Activated CD4-positive, alpha-beta memory T cell treated with anti-CD3 and anti-CD28 coated beads, Interleukin-2, amount 10 ng/mL, durations not matched to agents 7 days and 5 days (primary cell): ENCODE measurements around the gene IPO13. TPM values are rescaled to one million over a fixed set of nuclear protein-coding genes. Genes with fewer than 3 reads are reported as not detected.
A peak's percentile ranks its signal among the peaks of the same experiment; 100 is the strongest.

Experiments used
- CTCF ChIA-PET: fragments of 350-600 bp; sonication (Branson Sonifier 250); formaldehyde crosslinking; loops from one replicate; lab custom pipeline; 2021; ENCODE audit warnings: antibody characterized with exemption, inconsistent platforms; lab: Charles Lee
- POLR2A ChIA-PET: fragments of 350-600 bp; sonication (Branson Sonifier 250); formaldehyde crosslinking; loops from one replicate; lab custom pipeline; 2021; ENCODE audit warnings: antibody characterized with exemption; lab: Charles Lee
- DNase-seq: peaks from one replicate; pipeline ENCODE4 v3.0.0-alpha.2; 2020
- H3K27ac Mint-ChIP-seq: one replicate; pipeline ENCODE4 v1.8.0; 2021; ENCODE audit warnings: mild to moderate bottlenecking, mixed read lengths
- H3K27me3 Mint-ChIP-seq: one replicate; pipeline ENCODE4 v1.8.0; 2021; ENCODE audit warnings: mixed read lengths
- H3K36me3 Mint-ChIP-seq: one replicate; pipeline ENCODE4 v1.8.0; 2021; ENCODE audit warnings: low read depth, mixed read lengths
- H3K4me1 Mint-ChIP-seq: one replicate; pipeline ENCODE4 v1.8.0; 2021; ENCODE audit warnings: mixed read lengths
- H3K4me3 Mint-ChIP-seq: one replicate; pipeline ENCODE4 v1.8.0; 2021; ENCODE audit warnings: mild to moderate bottlenecking, mixed read lengths
- H3K9me3 Mint-ChIP-seq: one replicate; pipeline ENCODE4 v1.8.0; 2021; ENCODE audit warnings: mixed read lengths
- total RNA-seq, 2 experiments: library from RNA; stranded (reverse); gene quantifications; one replicate each; pipeline ENCODE4 v1.2.3, GENCODE V29; 2021

IPO13 gene, protein sequence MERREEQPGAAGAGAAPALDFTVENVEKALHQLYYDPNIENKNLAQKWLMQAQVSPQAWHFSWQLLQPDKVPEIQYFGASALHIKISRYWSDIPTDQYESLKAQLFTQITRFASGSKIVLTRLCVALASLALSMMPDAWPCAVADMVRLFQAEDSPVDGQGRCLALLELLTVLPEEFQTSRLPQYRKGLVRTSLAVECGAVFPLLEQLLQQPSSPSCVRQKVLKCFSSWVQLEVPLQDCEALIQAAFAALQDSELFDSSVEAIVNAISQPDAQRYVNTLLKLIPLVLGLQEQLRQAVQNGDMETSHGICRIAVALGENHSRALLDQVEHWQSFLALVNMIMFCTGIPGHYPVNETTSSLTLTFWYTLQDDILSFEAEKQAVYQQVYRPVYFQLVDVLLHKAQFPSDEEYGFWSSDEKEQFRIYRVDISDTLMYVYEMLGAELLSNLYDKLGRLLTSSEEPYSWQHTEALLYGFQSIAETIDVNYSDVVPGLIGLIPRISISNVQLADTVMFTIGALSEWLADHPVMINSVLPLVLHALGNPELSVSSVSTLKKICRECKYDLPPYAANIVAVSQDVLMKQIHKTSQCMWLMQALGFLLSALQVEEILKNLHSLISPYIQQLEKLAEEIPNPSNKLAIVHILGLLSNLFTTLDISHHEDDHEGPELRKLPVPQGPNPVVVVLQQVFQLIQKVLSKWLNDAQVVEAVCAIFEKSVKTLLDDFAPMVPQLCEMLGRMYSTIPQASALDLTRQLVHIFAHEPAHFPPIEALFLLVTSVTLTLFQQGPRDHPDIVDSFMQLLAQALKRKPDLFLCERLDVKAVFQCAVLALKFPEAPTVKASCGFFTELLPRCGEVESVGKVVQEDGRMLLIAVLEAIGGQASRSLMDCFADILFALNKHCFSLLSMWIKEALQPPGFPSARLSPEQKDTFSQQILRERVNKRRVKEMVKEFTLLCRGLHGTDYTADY
- 10 to 100 TPM; 21.5 to 23.5 TPM for total RNA-seq

DNA sequence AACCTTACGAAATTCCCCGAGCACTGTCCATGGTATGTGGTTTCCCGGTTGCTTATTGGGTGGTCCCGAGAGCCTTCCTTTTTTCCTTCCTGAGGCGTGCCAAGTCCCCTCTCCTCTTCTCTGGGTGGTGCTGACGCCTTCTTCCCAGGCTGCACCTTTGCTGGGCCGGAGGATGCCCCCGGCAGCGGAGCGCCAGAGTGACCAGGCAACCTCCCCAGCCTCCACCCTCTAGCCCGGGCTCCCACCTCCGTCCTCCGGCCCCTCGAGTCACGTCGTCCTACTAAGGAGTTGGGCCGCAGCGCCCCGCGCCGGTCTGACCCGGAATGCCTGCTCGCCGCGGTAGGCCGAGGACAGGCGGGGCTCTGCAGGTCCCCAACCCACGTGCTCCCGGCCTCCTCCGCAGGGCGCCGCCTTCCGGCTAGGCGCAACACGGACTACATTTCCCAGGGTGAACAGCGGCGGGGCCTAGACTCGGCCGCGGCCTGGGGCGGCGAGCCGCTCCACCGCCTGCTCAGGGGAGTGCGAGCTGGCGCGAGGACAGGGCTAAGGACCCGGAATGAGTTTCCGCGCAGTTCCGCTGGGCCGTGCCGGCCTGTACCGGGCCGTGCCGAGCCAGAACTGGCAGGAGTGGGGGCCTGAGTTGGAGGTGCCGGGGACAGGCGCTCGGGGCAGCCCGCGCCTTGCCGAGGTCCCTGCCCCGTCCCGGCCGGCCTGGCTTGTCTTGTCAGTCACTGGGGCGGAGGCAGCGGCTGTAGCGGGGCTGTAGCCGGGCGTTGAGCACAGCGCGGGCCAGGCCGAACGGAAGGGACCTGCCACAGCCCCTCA is at the start of gene IPO13:
TSS of gene IPO13 (plus strand) at position 715 of the 825 bp plus-strand sequence. CDS start 651 bp downstream, outside the sequence.
- H3K4me3 Mint-ChIP-seq = peak within 1 kb of the TSS; percentile 89
- peaks cover 44% of the 10 kb centered on the region for H3K4me1 Mint-ChIP-seq
- peak within 1 kb of the TSS; percentile 88 for H3K27ac Mint-ChIP-seq
- peaks cover 13% of the 10 kb centered on the region for H3K36me3 Mint-ChIP-seq
- CTCF ChIA-PET = interaction anchor here (0.8 to 5.6 kb wide), 19 partner anchors 11 to 392 kb away, joined by 3 to 102 read pairs (median 4); partner anchors contain the start of genes ARTN, ATP6V0B, DPH2 and KDM4A
- H3K9me3 Mint-ChIP-seq = no peaks in the 10 kb centered on the region
- H3K27me3 Mint-ChIP-seq = no peaks in the 10 kb centered on the region
- peak; percentile 96 for DNase-seq
- POLR2A ChIA-PET = interaction anchor here (0.9 to 3.1 kb wide), 15 partner anchors 9 to 1575 kb away, joined by 3 to 25 read pairs (median 6); partner anchors contain the start of genes ATP6V0B, CDC20, DPH2 and ELOVL1

DNA sequence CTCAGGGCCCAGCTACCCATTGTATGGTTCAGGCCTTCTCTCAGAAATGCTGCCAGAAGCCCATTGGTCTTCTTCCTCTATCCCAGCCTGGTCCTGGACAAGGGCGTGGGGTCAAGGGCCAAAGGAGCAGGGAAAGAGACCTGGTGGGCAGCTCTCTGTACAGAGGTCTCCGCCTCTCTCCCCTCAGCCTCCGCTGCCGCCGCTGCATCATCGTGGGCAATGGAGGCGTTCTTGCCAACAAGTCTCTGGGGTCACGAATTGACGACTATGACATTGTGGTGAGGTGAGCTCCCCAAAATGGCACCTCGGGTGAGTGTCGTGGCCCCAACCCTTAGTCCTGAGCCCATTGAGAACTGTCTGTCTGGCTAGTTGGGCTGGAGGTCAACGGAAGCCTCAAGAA is 47.8 kb upstream of the IPO13 start:
- Mint-ChIP-seq H3K27ac (no peak overlapping the region), H3K27me3 (no peaks in the 10 kb centered on the region)
- CTCF ChIA-PET = interaction anchor here (1.0 kb wide), 1 partner anchor 13 kb away, joined by 4 read pairs; no protein-coding TSS in a partner anchor

DNA sequence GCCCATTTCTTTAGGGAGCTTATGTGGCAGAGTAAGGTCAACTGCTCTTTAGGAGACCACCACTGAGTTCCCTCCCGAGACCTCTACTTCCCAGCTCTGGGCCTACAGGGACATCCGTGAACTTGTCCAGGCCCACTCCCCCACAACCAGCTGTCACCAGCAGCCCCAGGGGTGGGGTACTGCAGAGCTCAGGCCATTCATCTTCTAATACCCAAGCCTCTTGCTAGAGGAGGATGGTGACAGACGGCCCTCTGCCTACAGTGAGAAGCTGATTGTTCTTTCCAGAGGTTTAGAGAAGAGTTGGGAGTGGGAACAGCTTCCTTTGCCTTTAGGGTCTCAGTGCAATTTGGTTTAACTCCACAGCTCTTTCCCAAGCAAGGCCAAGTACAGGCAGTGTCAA is 46.4 kb upstream of the IPO13 start:
- H3K27ac Mint-ChIP-seq = no peak overlapping the region
- H3K4me3 Mint-ChIP-seq = no peak overlapping the region
- H3K4me1 Mint-ChIP-seq = no peaks in the 10 kb centered on the region
- no peaks in the 10 kb centered on the region for H3K9me3 Mint-ChIP-seq
- no peaks in the 10 kb centered on the region for H3K36me3 Mint-ChIP-seq
- no peak for DNase-seq
- POLR2A ChIA-PET = no interaction called here
- H3K27me3 Mint-ChIP-seq = no peaks in the 10 kb centered on the region
- CTCF ChIA-PET = interaction anchor here (0.7 kb wide), 2 partner anchors 34 to 137 kb away, joined by 3 to 4 read pairs; no protein-coding TSS in a partner anchor

More for the DNA sequence above, 47.8 kb upstream of the IPO13 start:
- no peak for DNase-seq
- Mint-ChIP-seq H3K36me3 (no peaks in the 10 kb centered on the region), H3K9me3 (no peaks in the 10 kb centered on the region), H3K4me3 (no peak overlapping the region), H3K4me1 (no peaks in the 10 kb centered on the region)
- POLR2A ChIA-PET = no interaction called here

DNA sequence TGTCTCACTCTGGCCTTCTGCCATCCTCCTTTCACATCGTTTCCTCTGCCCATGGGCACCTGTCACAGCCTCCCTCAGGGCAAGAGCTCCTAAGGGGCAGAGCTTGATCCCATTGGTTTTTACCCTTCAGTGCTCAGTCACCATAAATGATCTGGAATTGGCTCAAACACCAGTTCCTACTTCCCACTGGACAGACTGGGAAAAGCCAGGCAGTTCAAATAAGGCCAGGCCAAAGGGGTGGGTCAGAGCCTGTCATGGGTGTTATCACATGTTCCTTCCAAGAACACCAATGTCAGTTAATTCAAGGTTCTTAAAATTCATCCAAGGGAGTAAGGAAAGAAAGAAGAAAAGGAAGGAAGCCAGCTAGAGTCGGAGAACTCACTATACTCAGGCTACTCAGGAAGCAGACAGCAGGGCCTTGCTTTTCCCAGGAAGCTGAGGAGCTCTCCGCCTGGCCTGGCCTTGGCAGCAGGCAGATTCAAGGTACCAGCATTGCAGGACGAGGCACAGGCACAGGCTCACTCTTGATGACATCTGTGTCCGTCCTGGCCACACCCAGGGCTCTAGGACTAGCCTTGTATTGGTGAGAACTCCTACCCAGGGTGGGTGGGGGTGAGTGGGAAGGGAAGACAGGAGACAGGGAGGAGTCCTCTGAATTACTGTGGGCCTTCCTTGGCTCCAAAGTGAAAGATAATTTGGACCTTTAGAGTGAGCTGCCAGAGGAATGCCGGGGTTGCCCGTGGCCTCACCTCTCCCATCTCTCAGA is 45.4 kb upstream of the IPO13 start:
- H3K27me3 Mint-ChIP-seq = no peaks in the 10 kb centered on the region
- ChIA-PET CTCF (interaction anchor here (1.1 kb wide), 1 partner anchor 138 kb away, joined by 4 read pairs; no protein-coding TSS in a partner anchor), POLR2A (no interaction called here)
- DNase-seq = no peak
- H3K4me1 Mint-ChIP-seq = no peaks in the 10 kb centered on the region
- H3K36me3 Mint-ChIP-seq = no peaks in the 10 kb centered on the region
- H3K27ac Mint-ChIP-seq = no peak overlapping the region
- H3K9me3 Mint-ChIP-seq = no peaks in the 10 kb centered on the region
- no peak overlapping the region for H3K4me3 Mint-ChIP-seq

DNA sequence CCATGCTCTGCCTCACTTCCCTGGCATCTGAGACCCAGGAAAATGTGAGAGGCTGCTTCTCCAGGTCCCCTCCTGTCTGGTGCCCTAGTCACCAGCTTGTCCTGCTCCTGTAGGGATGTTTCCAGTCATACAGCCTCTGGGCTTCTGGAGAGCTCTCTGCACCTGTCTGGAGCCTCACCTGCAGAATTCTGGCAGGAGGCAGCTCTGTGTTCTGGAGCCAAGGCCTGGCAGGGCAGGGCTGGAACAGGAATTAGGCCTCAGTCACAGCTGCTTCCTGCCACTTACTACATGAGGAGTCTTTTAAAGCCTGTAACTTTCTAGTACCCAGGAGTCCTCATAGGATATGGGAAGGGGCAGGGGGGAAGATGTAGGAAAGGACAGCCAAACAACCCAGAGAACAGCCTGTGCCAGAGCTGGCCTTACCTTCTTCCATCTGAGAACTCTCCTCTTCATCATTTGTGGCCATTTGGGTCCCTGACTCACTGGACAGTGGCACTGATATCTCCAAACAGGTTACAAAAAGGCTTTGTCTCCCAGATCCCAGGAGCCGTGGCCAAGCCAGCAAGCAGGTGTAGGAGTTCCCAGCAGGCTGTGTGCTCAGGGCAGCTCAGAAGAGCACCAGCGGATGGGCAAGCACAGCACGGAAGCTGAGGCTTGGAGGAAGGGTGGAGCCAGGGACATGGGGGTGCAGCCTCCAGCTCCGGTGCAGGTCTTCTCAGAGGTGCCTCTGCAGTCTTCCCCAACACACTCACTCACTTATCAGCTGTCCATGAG is 44.5 kb upstream of the IPO13 start:
- no peaks in the 10 kb centered on the region for H3K9me3 Mint-ChIP-seq
- no peak overlapping the region for H3K27ac Mint-ChIP-seq
- H3K4me3 Mint-ChIP-seq = no peak overlapping the region
- CTCF ChIA-PET = interaction anchor here (1.1 kb wide), 1 partner anchor 139 kb away, joined by 4 read pairs; no protein-coding TSS in a partner anchor
- POLR2A ChIA-PET = no interaction called here
- no peaks in the 10 kb centered on the region for H3K36me3 Mint-ChIP-seq
- H3K27me3 Mint-ChIP-seq = no peaks in the 10 kb centered on the region
- DNase-seq = no peak
- H3K4me1 Mint-ChIP-seq = no peaks in the 10 kb centered on the region

DNA sequence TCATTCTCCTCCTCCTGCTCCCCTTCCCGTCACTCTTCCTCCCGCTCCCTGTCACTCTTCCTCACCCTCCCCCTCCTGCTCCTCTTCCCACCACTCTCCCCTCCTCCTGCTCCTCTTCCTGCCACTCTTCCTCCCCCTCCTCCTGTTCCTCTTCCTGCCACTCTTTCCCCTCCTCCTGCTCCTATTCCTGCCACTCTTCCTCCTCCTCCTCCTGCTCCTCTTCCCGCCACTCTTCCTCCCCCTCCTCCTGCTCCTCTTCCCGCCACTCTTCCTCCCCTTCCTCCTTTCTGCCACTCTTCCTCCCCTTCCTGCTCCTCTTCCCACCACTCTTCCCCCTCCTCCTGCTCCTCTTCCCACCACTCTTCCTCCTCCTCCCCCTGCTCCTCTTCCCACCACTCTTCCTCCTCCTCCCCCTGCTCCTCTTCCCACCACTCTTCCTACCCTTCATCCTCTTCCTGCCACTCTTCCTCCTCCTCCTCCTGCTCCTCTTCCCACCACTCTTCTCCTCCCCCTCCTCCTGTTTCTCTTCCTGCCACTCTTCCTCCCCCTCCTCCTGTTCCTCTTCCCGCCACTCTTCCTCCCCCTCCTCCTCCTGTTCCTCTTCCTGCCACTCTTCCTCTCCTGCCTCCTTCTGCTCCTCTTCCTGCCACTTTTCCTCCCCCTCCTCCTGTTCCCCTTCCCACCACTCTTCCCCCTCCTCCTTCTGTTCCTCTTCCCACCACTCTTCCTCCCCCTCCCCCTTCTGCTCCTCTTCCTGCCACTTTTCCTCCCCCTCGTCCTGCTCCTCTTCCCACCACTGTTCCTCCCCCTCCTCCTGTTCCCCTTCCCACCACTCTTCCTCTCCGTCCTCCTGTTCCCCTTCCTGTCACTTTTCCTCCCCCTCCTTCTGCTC is 41.8 kb upstream of the IPO13 start:
- H3K27me3 Mint-ChIP-seq = no peaks in the 10 kb centered on the region
- no peak overlapping the region for H3K4me3 Mint-ChIP-seq
- H3K27ac Mint-ChIP-seq = no peak overlapping the region
- ChIA-PET POLR2A (no interaction called here), CTCF (no interaction called here)
- DNase-seq = no peak
- H3K4me1 Mint-ChIP-seq = no peaks in the 10 kb centered on the region
- H3K9me3 Mint-ChIP-seq = no peaks in the 10 kb centered on the region
- H3K36me3 Mint-ChIP-seq = no peaks in the 10 kb centered on the region

DNA sequence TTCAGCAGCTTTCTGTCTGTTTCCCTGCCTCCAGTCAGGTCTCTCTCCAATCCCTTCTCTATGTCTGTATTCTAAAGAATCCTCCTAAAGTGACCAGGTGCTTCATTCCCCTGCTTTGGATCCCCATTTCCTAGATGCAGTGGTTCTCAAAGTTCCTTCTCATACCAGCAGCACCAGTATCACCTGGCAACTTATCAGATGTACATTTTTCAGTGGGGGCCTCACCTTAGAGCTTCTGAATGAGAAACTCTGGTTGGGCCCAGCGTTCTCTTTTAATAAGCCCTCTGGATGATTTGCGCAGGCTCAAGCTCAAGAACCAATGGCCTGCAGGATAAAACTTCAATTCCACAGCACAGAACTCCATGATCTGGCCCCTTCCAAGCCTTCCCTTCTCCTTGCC is 38.5 kb upstream of the IPO13 start:
- no peaks in the 10 kb centered on the region for H3K36me3 Mint-ChIP-seq
- H3K9me3 Mint-ChIP-seq = no peaks in the 10 kb centered on the region
- no peak overlapping the region for H3K4me3 Mint-ChIP-seq
- no peak for DNase-seq
- ChIA-PET CTCF (interaction anchor here (0.8 to 2.6 kb wide), 2 partner anchors 26 to 145 kb away, joined by 4 to 9 read pairs; no protein-coding TSS in a partner anchor), POLR2A (no interaction called here)
- no peaks in the 10 kb centered on the region for H3K4me1 Mint-ChIP-seq
- no peaks in the 10 kb centered on the region for H3K27me3 Mint-ChIP-seq
- no peak overlapping the region for H3K27ac Mint-ChIP-seq

DNA sequence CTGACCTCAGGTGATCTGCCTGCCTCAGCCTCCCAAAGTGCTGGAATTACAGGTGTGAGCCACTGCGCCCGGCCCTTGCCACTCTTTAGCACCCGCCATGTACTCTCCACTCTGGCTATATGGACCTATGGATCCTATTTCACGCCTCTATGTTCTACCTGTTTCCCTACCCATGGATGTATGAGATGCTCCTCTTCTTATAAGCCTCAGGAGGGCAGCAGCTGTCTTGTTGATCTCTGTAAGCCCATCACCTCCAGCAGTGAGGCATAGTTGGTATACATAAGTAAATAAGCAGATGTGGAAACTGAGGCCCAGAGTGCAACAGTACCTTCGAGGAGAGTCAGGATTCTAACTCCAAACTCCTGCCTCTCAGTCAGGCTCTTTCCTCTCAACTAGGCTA is 37.9 kb upstream of the IPO13 start:
- H3K4me3 Mint-ChIP-seq = no peak overlapping the region
- no peaks in the 10 kb centered on the region for H3K9me3 Mint-ChIP-seq
- H3K27ac Mint-ChIP-seq = no peak overlapping the region
- no peaks in the 10 kb centered on the region for H3K4me1 Mint-ChIP-seq
- CTCF ChIA-PET = interaction anchor here (2.6 kb wide), 1 partner anchor 145 kb away, joined by 9 read pairs; no protein-coding TSS in a partner anchor
- no peaks in the 10 kb centered on the region for H3K36me3 Mint-ChIP-seq
- no peak for DNase-seq
- no peaks in the 10 kb centered on the region for H3K27me3 Mint-ChIP-seq
- POLR2A ChIA-PET = no interaction called here

DNA sequence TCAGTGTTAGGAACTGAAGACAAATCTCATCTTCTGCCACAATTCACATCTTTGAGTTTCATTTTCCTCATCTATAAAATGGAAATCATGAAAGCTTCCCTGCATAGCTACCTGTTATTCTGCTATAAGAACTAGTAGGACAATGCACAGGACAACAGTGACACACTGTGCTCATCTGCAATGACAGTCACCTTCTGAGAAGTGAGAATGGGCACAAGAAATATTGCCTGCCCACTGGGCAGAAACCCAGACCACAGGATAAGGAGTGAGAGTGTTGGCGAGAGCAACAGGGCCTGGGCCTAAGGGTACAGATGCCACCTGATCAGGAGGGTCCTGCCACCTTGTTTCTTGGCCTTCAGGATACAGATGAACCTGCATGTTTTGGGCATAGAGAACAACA is 36.4 kb upstream of the IPO13 start:
- no peaks in the 10 kb centered on the region for H3K9me3 Mint-ChIP-seq
- no peak overlapping the region for H3K27ac Mint-ChIP-seq
- no peak for DNase-seq
- no peak overlapping the region for H3K4me3 Mint-ChIP-seq
- ChIA-PET CTCF (no interaction called here), POLR2A (no interaction called here)
- no peaks in the 10 kb centered on the region for H3K4me1 Mint-ChIP-seq
- no peaks in the 10 kb centered on the region for H3K36me3 Mint-ChIP-seq
- no peaks in the 10 kb centered on the region for H3K27me3 Mint-ChIP-seq

DNA sequence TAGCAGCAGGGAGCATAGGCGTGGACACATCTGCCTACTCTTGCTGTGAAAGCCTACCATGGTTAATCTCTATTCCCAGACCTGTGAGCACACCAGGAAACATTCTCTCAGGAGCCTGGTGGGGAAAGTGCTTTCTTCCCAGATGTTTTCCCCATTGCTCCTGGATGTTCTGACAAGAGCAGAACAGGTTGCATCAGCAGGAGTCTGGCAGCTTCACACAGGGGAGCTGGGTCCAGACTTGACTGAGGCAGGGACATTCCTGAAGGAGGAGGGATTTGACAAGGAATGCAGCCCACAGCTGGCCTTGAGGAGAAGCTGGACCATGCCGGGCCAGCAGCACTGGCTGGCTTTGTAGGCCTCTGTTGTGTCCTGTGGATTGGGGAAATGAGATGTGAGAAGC is 34.1 kb upstream of the IPO13 start:
- no peaks in the 10 kb centered on the region for H3K36me3 Mint-ChIP-seq
- no peaks in the 10 kb centered on the region for H3K9me3 Mint-ChIP-seq
- H3K4me3 Mint-ChIP-seq = no peak overlapping the region
- no peaks in the 10 kb centered on the region for H3K4me1 Mint-ChIP-seq
- POLR2A ChIA-PET = no interaction called here
- CTCF ChIA-PET = interaction anchor here (1.3 to 3.6 kb wide), 2 partner anchors 22 to 149 kb away, joined by 4 to 21 read pairs; partner anchors contain the start of gene ARTN
- no peak for DNase-seq
- H3K27me3 Mint-ChIP-seq = no peaks in the 10 kb centered on the region
- no peak overlapping the region for H3K27ac Mint-ChIP-seq
